Thoracic aorta (tissue), 2 donors: ENCODE measurements around the gene SLC1A1. TPM values are rescaled to one million over a fixed set of nuclear protein-coding genes. Genes with fewer than 3 reads are reported as not detected.
"Not testable (repeated sequence)": the region's sequence is repeated elsewhere in the genome, so short reads cannot be mapped to it uniquely, and the experiment has no call there.

Experiments
- ATAC-seq: fragments of 150-250 bp; one replicate; pipeline ENCODE4 v1.8.0; 2017; ENCODE audit warnings: low read depth; ENCODE audit not compliant: insufficient number of reproducible peaks, low FRiP score
- DNase-seq: peaks from one replicate; pipeline ENCODE4 v3.0.0-alpha.2; 2020; ENCODE audit warnings: low spot score
- H3K27ac ChIP-seq, 2 donors: fragments of 200-600 bp; sonication (generic); 1 replicate in 1 of 2; 2 replicates in 1 of 2; pipeline ENCODE4 v1.5.1; 2016; ENCODE audit warnings: mild to moderate bottlenecking in 2 of 2, moderate library complexity in 2 of 2
- H3K27me3 ChIP-seq: fragments of 200-600 bp; sonication (generic); replicated peaks from 2 replicates; pipeline ENCODE4 v1.6.0; 2016; ENCODE audit warnings: mild to moderate bottlenecking; ENCODE audit not compliant: insufficient read depth
- H3K36me3 ChIP-seq: fragments of 200-600 bp; sonication (generic); one replicate; pipeline ENCODE4 v1.5.1; 2016
- H3K4me1 ChIP-seq, 2 donors: fragments of 200-600 bp; sonication (generic); 1 replicate in 1 of 2; 2 replicates in 1 of 2; pipeline versions ENCODE4 v1.5.1 to v1.6.0; 2016; ENCODE audit warnings: low read depth in 2 of 2, mild to moderate bottlenecking in 1 of 2; ENCODE audit not compliant: control insufficient read depth in 1 of 2
- H3K4me3 ChIP-seq: fragments of 200-600 bp; sonication (generic); 2 replicates; pipeline ENCODE4 v1.5.1; 2016; ENCODE audit warnings: mild to moderate bottlenecking
- H3K9me3 ChIP-seq: fragments of 200-600 bp; sonication (generic); 2 replicates; pipeline ENCODE4 v1.5.1; 2016
- CTCF ChIP-seq: fragments of 200-600 bp; sonication (generic); IDR thresholded peaks from one replicate; pipeline ENCODE4 v1.5.1; 2019; ENCODE audit warnings: antibody characterized with exemption
- total RNA-seq, 2 donors: library from RNA; depleted of rRNA; stranded (reverse); fragments of >200 nt; gene quantifications; one replicate each; pipeline versions ENCODE4 v1.1.0 to v1.2.3, GENCODE V29; 2016

SLC1A1 gene
- total RNA-seq, 2 donors from 2014 or later = 3.7 to 7.3 TPM

GRCh38 chr9:4538621-4539020, 48.4 kb downstream of the SLC1A1 start:
- ATAC-seq = no peak
- peaks cover 4% of the 10 kb centered on the region for H3K9me3 ChIP-seq

GRCh38 chr9:4540425-4540824, 50.2 kb downstream of the SLC1A1 start:
- no peak overlapping the region for H3K27ac ChIP-seq
- no peaks in the 10 kb centered on the region for H3K36me3 ChIP-seq
- H3K4me3 ChIP-seq = no peak overlapping the region
- H3K9me3 ChIP-seq = peaks cover 4% of the 10 kb centered on the region
- DNase-seq (no peak), ATAC-seq (no peak)
- peaks cover 0 to 2% of the 10 kb centered on the region in 2 donors for H3K4me1 ChIP-seq
- H3K27me3 ChIP-seq = no peaks in the 10 kb centered on the region
- TF ChIP-seq CTCF = no peak

More at GRCh38 chr9:4538621-4539020, 48.4 kb downstream of the SLC1A1 start:
- DNase-seq = no peak
- TF ChIP-seq CTCF = no peak
- no peaks in the 10 kb centered on the region for H3K4me1 ChIP-seq
- no peak overlapping the region for H3K27ac ChIP-seq
- H3K4me3 ChIP-seq = no peak overlapping the region
- no peaks in the 10 kb centered on the region for H3K27me3 ChIP-seq
- no peaks in the 10 kb centered on the region for H3K36me3 ChIP-seq

- Histone ChIP-seq H3K9me3 (peaks cover 4% of the 10 kb centered on the region), H3K36me3 (no peaks in the 10 kb centered on the region), H3K27ac (no peak overlapping the region), H3K4me1 (peaks cover 2 to 10% of the 10 kb centered on the region in 2 donors), H3K4me3 (no peak overlapping the region), H3K27me3 (no peaks in the 10 kb centered on the region)
- DNase-seq (no peak), ATAC-seq (no peak)
- TF ChIP-seq CTCF = no peak
Measured at GRCh38 chr9:4541281-4541680, 51.0 kb downstream of the SLC1A1 start.

GRCh38 chr9:4541856-4542255, 51.6 kb downstream of the SLC1A1 start:
- DNase-seq (no peak), ATAC-seq (no peak)
- Histone ChIP-seq H3K27ac (no peak overlapping the region), H3K4me1 (peaks cover 7 to 16% of the 10 kb centered on the region in 2 donors), H3K27me3 (no peaks in the 10 kb centered on the region), H3K36me3 (no peaks in the 10 kb centered on the region), H3K4me3 (no peak overlapping the region), H3K9me3 (peaks cover 4% of the 10 kb centered on the region)
- no peak for TF ChIP-seq CTCF

GRCh38 chr9:4544714-4545113, 54.4 kb downstream of the SLC1A1 start:
- DNase-seq, H3K36me3 ChIP-seq, H3K27ac ChIP-seq, H3K27me3 ChIP-seq, H3K9me3 ChIP-seq, H3K4me3 ChIP-seq, ATAC-seq: not testable (repeated sequence)
- peaks cover 10 to 29% of the 10 kb centered on the region in 2 donors for H3K4me1 ChIP-seq

GRCh38 chr9:4547016-4547415, 56.7 kb downstream of the SLC1A1 start:
- H3K27me3 ChIP-seq = no peaks in the 10 kb centered on the region
- DNase-seq (no peak), ATAC-seq (no peak)
- no peak for TF ChIP-seq CTCF
- H3K4me1 ChIP-seq = peaks cover 10 to 37% of the 10 kb centered on the region in 2 donors
- no peak overlapping the region for H3K4me3 ChIP-seq
- no peaks in the 10 kb centered on the region for H3K9me3 ChIP-seq
- H3K27ac ChIP-seq = no peak overlapping the region
- H3K36me3 ChIP-seq = no peaks in the 10 kb centered on the region
